SK-N-SH treated with all-trans-retinoic acid at 6 μM for 48 hours (cell line): ENCODE data around the gene CAPRIN2.

Experiments
- ATAC-seq: fragments of 200-7000 bp; cut with Tn5 transposase; 3 replicates; pipeline ENCODE4 v1.9.1; 2020; ENCODE audit warnings: mild to moderate bottlenecking, moderate library complexity
- ARNTL ChIP-seq: fragments of 450-650 bp; formaldehyde crosslinking; IDR thresholded peaks from 2 replicates; pipeline ENCODE4 v1.5.0; 2020; ENCODE audit warnings: low read depth, mild to moderate bottlenecking, moderate library complexity, borderline replicate concordance
- ESRRG ChIP-seq: fragments of 250-450 bp; sonication (Bioruptor Pico); IDR thresholded peaks from 2 replicates; pipeline ENCODE4 v1.6.1; 2021; ENCODE audit warnings: mild to moderate bottlenecking
- GLIS3 ChIP-seq: fragments of 250-450 bp; sonication (Bioruptor Pico); IDR thresholded peaks from 2 replicates; pipeline ENCODE4 v1.5.0; 2020; ENCODE audit warnings: mild to moderate bottlenecking, moderate library complexity
- ISL1 ChIP-seq: fragments of 250-450 bp; sonication (Bioruptor Pico); IDR thresholded peaks from 2 replicates; pipeline ENCODE4 v2.1.2; 2022; ENCODE audit warnings: mild to moderate bottlenecking, moderate library complexity
- RARB ChIP-seq: fragments of 250-450 bp; sonication (Bioruptor Pico); IDR thresholded peaks from 2 replicates; pipeline ENCODE4 v1.8.0; 2021; ENCODE audit warnings: mild to moderate bottlenecking, moderate library complexity
- SNAI2 ChIP-seq: fragments of 250-450 bp; sonication (Bioruptor Pico); IDR thresholded peaks from 2 replicates; pipeline ENCODE4 v1.5.0; 2020; ENCODE audit warnings: mild to moderate bottlenecking, moderate library complexity
- TOX ChIP-seq: fragments of 250-450 bp; sonication (Bioruptor Pico); IDR thresholded peaks from 2 replicates; pipeline ENCODE4 v1.8.0; 2021; ENCODE audit warnings: mild to moderate bottlenecking, moderate library complexity, borderline replicate concordance
- ZC3H10 ChIP-seq: fragments of 250-450 bp; sonication (Bioruptor Pico); IDR thresholded peaks from 2 replicates; pipeline ENCODE4 v1.5.1; 2021; ENCODE audit warnings: mild to moderate bottlenecking, moderate library complexity
- ZFP3 ChIP-seq: fragments of 250-450 bp; sonication (Bioruptor Pico); IDR thresholded peaks from 2 replicates; pipeline ENCODE4 v1.5.0; 2020; ENCODE audit warnings: mild to moderate bottlenecking, moderate library complexity
- ZFP30 ChIP-seq: fragments of 450-650 bp; formaldehyde crosslinking; IDR thresholded peaks from 2 replicates; pipeline ENCODE4 v1.5.0; 2022; ENCODE audit warnings: mild to moderate bottlenecking, moderate library complexity
- ZNF565 ChIP-seq: fragments of 450-650 bp; formaldehyde crosslinking; conservative IDR thresholded peaks from 2 replicates; pipeline ENCODE4 v1.5.0; 2020; ENCODE audit warnings: low read depth, mild to moderate bottlenecking, moderate library complexity
- ZNF70 ChIP-seq: fragments of 450-650 bp; formaldehyde crosslinking; IDR thresholded peaks from 2 replicates; pipeline ENCODE4 v1.5.0; 2020; ENCODE audit warnings: mild to moderate bottlenecking, moderate library complexity
- ZNF8 ChIP-seq: fragments of 450-650 bp; formaldehyde crosslinking; IDR thresholded peaks from 2 replicates; pipeline ENCODE4 v1.5.0; 2020; ENCODE audit warnings: mild to moderate bottlenecking, moderate library complexity
- TF ChIP-seq, protein P1 (sequence below): fragments of 250-450 bp; sonication (Bioruptor Pico); IDR thresholded peaks from 2 replicates; pipeline ENCODE4 v1.5.1; 2021; ENCODE audit warnings: mild to moderate bottlenecking, moderate library complexity
- TF ChIP-seq, protein P2 (sequence below): fragments of 250-450 bp; sonication (Bioruptor Pico); IDR thresholded peaks from 2 replicates; pipeline ENCODE4 v1.5.0; 2020; ENCODE audit warnings: mild to moderate bottlenecking, moderate library complexity
- TF ChIP-seq, protein P3 (sequence below): fragments of 250-450 bp; sonication (Bioruptor Pico); IDR thresholded peaks from 2 replicates; pipeline ENCODE4 v1.5.1; 2020; ENCODE audit warnings: low read depth, mild to moderate bottlenecking, moderate library complexity
- TF ChIP-seq, protein P4 (sequence below): fragments of 250-450 bp; sonication (Bioruptor Pico); IDR thresholded peaks from 2 replicates; pipeline ENCODE4 v1.8.0; 2021; ENCODE audit warnings: low read depth, mild to moderate bottlenecking, moderate library complexity, borderline replicate concordance

The CAPRIN2 gene

DNA sequence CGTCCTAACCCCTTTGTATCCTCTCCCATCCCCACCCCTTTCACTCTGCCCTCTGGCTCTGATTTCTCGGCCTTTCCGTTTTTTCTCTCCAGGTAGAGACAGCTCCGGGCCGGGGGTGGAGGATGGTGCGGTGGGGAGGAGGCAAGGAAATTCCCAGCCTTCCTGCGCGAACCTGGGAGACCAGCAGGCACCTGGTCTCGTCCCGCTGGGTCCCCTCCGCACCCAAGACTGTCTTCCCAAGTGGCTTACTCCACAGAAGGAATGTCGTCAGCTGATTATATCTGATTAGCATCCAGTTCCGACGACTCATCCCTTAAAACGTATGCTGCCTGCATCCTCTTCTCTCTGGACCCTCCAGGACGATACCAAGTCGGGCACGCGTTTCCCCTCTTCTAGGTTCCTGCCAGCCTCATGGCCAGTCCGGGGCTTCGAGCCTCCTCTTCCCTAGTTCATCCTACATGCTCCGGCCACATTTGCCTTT, 42.2 kb upstream of the CAPRIN2 start (continued):
- TF ChIP-seq, protein P1, sequence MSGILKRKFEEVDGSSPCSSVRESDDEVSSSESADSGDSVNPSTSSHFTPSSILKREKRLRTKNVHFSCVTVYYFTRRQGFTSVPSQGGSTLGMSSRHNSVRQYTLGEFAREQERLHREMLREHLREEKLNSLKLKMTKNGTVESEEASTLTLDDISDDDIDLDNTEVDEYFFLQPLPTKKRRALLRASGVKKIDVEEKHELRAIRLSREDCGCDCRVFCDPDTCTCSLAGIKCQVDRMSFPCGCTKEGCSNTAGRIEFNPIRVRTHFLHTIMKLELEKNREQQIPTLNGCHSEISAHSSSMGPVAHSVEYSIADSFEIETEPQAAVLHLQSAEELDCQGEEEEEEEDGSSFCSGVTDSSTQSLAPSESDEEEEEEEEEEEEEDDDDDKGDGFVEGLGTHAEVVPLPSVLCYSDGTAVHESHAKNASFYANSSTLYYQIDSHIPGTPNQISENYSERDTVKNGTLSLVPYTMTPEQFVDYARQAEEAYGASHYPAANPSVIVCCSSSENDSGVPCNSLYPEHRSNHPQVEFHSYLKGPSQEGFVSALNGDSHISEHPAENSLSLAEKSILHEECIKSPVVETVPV, result no peak

DNA sequence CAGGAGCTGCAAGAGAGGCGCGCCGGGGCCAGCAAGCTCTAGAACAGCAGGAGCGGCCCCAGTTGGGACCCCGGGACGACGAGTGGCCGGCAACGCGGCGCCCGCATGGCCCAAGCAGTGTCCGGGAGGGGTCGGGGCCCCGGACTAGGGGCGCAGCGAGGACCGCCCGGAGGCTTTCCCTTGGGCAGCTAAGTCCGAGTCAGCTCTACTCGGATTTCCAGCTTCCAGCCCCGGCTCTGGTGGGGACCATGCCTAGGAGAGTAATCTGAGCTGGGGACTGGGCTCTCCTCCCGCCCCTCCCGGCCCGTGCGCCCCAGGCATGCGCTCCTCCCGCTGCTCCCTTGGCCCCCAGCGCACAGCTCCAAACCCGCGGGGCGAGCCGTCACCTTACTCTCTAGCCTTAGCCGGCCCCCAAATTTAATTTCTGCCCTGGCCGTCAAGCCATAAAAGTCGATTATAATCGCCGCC, 41.6 kb upstream of the CAPRIN2 start:
- ATAC-seq, result peak; percentile 79
- TF ChIP-seq, protein P2, sequence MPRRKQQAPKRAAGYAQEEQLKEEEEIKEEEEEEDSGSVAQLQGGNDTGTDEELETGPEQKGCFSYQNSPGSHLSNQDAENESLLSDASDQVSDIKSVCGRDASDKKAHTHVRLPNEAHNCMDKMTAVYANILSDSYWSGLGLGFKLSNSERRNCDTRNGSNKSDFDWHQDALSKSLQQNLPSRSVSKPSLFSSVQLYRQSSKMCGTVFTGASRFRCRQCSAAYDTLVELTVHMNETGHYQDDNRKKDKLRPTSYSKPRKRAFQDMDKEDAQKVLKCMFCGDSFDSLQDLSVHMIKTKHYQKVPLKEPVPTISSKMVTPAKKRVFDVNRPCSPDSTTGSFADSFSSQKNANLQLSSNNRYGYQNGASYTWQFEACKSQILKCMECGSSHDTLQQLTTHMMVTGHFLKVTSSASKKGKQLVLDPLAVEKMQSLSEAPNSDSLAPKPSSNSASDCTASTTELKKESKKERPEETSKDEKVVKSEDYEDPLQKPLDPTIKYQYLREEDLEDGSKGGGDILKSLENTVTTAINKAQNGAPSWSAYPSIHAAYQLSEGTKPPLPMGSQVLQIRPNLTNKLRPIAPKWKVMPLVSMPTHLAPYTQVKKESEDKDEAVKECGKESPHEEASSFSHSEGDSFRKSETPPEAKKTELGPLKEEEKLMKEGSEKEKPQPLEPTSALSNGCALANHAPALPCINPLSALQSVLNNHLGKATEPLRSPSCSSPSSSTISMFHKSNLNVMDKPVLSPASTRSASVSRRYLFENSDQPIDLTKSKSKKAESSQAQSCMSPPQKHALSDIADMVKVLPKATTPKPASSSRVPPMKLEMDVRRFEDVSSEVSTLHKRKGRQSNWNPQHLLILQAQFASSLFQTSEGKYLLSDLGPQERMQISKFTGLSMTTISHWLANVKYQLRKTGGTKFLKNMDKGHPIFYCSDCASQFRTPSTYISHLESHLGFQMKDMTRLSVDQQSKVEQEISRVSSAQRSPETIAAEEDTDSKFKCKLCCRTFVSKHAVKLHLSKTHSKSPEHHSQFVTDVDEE (CRISPR knock-in tag), result no peak
- TF ChIP-seq ZFP3, result peak; percentile 97

DNA sequence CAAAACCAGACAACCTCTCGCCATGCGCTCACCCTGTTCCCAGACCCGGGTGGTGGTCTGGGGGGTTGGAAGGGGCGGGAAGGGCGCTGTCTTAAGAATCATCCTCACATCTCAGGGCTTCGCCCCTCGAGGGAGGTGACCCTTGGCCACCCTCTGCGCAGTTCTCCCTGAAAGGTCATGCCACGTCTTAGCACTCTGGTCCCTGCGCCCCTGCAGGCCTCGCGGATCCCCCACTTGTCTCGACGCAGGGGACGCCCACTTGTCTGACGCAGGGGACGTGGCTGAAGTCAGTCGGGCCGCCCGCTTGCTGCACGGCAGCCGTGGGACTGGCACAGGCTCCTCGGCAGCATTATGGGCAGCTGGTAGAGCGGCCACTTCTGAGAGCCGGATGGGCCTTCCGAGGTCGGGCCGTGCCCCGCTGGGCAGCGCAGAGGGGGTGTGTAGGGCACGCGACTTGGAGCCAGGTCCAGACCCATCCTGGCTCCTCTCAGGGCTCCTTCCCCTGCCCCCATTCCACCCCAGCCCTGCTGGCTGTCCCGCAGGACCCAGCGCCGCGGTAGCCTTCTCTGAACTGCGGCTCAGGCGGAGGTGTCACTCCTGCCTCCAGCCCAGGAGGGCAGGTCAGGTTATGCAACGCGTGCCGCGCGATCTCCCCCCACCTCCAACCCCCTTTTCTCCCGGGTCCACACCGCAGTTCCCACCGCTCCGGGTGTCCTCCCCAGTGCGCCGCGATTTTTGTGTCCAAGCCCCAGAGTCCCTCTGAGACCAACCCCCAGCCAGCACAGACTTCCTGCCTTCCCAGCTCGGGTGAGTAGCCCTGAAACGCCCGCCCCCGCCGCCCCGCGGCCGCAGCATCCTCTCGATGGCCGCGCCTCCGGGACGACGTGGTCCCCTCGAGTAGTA, 40.9 kb upstream of the CAPRIN2 start:
- peak; percentile 78 for ATAC-seq
- TF ChIP-seq ARNTL (CRISPR knock-in tag), result no peak

DNA sequence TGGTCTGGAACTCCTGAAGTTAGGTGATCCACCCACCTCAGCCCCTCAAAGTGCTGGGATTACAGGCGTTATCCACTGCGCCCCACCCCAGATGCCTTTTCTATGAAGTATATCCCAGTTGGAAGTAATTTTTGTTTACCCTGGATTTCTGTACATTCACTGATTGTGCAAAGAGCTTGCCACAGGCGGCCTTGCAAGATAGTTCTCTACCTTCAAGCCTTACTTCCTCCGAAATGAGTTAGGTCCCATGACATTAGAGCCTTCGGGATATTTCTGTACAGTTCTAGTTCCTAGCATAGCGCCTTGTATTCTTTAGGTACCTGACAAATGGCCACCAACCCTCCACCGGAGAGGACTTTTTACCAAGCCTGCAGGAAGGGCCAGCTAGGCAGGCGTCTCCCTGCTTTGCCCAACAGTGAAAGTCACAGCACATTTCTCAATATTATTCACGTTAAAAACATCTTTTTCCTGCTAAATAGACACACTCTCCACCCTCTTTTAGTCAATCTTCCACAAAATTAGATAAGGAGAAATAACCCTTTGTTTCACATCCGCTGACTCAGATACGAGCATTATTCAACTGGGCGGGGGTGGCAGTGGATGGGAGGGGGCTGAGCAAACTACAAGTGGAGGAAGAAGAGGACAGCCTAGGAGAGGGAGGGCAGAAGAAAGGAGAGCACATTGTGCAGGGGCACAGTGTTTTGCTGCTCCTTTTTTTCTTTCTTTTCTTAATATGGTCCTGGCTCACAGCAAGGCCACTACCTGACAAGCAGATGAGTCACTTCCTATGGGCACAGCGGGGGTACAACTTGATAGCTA, 40.0 kb upstream of the CAPRIN2 start:
- TF ChIP-seq ZNF8 (no peak), ZNF565 (CRISPR knock-in tag) (no peak), ZNF70 (no peak), ZC3H10 (no peak), SNAI2 (CRISPR knock-in tag) (no peak), ESRRG (CRISPR knock-in tag) (no peak), GLIS3 (CRISPR knock-in tag) (no peak), ARNTL (CRISPR knock-in tag) (no peak), RARB (no peak), TOX (no peak), ZFP30 (CRISPR knock-in tag) (no peak), ISL1 (CRISPR knock-in tag) (no peak)
- TF ChIP-seq, protein P1, result no peak
- TF ChIP-seq, protein P3, sequence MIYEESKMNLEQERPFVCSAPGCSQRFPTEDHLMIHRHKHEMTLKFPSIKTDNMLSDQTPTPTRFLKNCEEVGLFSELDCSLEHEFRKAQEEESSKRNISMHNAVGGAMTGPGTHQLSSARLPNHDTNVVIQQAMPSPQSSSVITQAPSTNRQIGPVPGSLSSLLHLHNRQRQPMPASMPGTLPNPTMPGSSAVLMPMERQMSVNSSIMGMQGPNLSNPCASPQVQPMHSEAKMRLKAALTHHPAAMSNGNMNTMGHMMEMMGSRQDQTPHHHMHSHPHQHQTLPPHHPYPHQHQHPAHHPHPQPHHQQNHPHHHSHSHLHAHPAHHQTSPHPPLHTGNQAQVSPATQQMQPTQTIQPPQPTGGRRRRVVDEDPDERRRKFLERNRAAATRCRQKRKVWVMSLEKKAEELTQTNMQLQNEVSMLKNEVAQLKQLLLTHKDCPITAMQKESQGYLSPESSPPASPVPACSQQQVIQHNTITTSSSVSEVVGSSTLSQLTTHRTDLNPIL, result no peak
- TF ChIP-seq, protein P4, sequence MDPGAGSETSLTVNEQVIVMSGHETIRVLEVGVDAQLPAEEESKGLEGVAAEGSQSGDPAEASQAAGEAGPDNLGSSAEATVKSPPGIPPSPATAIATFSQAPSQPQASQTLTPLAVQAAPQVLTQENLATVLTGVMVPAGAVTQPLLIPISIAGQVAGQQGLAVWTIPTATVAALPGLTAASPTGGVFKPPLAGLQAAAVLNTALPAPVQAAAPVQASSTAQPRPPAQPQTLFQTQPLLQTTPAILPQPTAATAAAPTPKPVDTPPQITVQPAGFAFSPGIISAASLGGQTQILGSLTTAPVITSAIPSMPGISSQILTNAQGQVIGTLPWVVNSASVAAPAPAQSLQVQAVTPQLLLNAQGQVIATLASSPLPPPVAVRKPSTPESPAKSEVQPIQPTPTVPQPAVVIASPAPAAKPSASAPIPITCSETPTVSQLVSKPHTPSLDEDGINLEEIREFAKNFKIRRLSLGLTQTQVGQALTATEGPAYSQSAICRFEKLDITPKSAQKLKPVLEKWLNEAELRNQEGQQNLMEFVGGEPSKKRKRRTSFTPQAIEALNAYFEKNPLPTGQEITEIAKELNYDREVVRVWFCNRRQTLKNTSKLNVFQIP, result no peak

More for the DNA sequence above, 40.0 kb upstream of the CAPRIN2 start:
- ATAC-seq, result peak; percentile 52
